Uterus (tissue), 2 donors: ENCODE results near the gene TJP2.

ENCODE experiments used
- POLR2A ChIP-seq, 2 donors: fragments of 450-650 bp; IDR thresholded peaks; one replicate each; pipeline ENCODE4 v1.6.1; 2016; ENCODE audit warnings: antibody characterized with exemption in 2 of 2, mild to moderate bottlenecking in 1 of 2, moderate library complexity in 1 of 2
- TF ChIP-seq, protein P1 (sequence below), 4 experiments: fragments of 200-600 bp in 2 of 4; fragments of 450-650 bp in 2 of 4; sonication (generic) in 2 of 4; IDR thresholded peaks; one replicate each; pipeline ENCODE4 v1.5.1; 2016 to 2019; ENCODE audit warnings: antibody characterized with exemption in 4 of 4, mild to moderate bottlenecking in 2 of 4, moderate library complexity in 1 of 4

DNA sequence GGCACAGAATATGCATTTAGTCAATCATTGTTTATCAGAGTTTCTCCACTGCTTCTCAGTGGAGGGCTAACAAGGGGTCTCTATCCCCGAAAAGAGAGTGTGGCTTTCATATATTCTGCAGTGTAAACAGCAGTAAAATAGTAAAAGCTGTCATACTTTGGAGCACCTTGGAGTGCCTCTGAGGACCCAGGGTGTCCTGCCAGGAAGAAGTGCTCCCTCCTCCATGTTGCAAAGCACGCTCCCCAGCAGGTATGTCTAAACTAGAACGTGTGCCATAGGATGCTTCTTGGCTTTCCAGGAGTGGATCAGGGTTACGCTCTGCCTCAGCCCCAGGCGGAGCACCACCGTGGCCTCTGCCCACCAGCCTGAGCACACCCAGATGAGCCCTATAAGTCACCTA is 8.5 kb upstream of the TJP2 start:
- TF ChIP-seq, protein P1, sequence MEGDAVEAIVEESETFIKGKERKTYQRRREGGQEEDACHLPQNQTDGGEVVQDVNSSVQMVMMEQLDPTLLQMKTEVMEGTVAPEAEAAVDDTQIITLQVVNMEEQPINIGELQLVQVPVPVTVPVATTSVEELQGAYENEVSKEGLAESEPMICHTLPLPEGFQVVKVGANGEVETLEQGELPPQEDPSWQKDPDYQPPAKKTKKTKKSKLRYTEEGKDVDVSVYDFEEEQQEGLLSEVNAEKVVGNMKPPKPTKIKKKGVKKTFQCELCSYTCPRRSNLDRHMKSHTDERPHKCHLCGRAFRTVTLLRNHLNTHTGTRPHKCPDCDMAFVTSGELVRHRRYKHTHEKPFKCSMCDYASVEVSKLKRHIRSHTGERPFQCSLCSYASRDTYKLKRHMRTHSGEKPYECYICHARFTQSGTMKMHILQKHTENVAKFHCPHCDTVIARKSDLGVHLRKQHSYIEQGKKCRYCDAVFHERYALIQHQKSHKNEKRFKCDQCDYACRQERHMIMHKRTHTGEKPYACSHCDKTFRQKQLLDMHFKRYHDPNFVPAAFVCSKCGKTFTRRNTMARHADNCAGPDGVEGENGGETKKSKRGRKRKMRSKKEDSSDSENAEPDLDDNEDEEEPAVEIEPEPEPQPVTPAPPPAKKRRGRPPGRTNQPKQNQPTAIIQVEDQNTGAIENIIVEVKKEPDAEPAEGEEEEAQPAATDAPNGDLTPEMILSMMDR (IDR thresholded peaks at IDR 0.05) = no peak
- TF ChIP-seq POLR2A (IDR thresholded peaks at IDR 0.05) = no peak
